Esophagus muscularis mucosa (tissue), 4 donors: Measurements from ENCODE around the gene HOXD8. TPM values are rescaled to one million over a fixed set of nuclear protein-coding genes. Genes with fewer than 3 reads are reported as not detected.
A peak's percentile ranks its signal among the peaks of the same experiment; 100 is the strongest.

Source experiments
- DNase-seq: peaks from one replicate; pipeline ENCODE4 v3.0.0-alpha.2; 2017; ENCODE audit errors: extremely low spot score
- H3K27ac ChIP-seq, 4 donors: fragments of 200-600 bp; sonication (generic); replicated peaks in 1 of 4; 1 replicate in 3 of 4; 2 replicates in 1 of 4; pipeline ENCODE4 v1.5.1; 2016 to 2019; ENCODE audit warnings: mild to moderate bottlenecking in 1 of 4
- H3K27me3 ChIP-seq, 4 donors: fragments of 200-600 bp; sonication (generic); one replicate each; pipeline versions ENCODE4 v1.5.1 to v1.6.0; 2016 to 2019
- H3K36me3 ChIP-seq, 4 donors: fragments of 200-600 bp; sonication (generic); one replicate each; pipeline ENCODE4 v1.5.1; 2016 to 2019
- H3K4me1 ChIP-seq, 4 donors: fragments of 200-600 bp; sonication (generic); one replicate each; pipeline ENCODE4 v1.5.1; 2016 to 2019
- H3K4me3 ChIP-seq, 4 donors: fragments of 200-600 bp; sonication (generic); 1 replicate in 2 of 4; 2 replicates in 2 of 4; pipeline ENCODE4 v1.5.1; 2016 to 2019; ENCODE audit warnings: mild to moderate bottlenecking in 4 of 4, moderate library complexity in 1 of 4
- H3K9me3 ChIP-seq, 4 donors: fragments of 200-600 bp; sonication (generic); 1 replicate in 3 of 4; 2 replicates in 1 of 4; pipeline ENCODE4 v1.5.1; 2016 to 2019
- CTCF ChIP-seq, 3 experiments: fragments of 200-600 bp in 2 of 3; fragments of 450-650 bp in 1 of 3; sonication (generic) in 2 of 3; IDR thresholded peaks; one replicate each; pipeline ENCODE4 v1.5.1; 2017 to 2019; ENCODE audit warnings: antibody characterized with exemption in 3 of 3, mild to moderate bottlenecking in 2 of 3, moderate library complexity in 1 of 3
- EP300 ChIP-seq: sonication (generic); formaldehyde crosslinking; IDR thresholded peaks from one replicate; pipeline ENCODE4 v1.6.1; 2017; ENCODE audit warnings: antibody characterized with exemption
- POLR2A ChIP-seq: fragments of 450-650 bp; IDR thresholded peaks from one replicate; pipeline ENCODE4 v1.6.1; 2017; ENCODE audit warnings: antibody characterized with exemption, moderate library complexity, mild to moderate bottlenecking, low read depth
- POLR2AphosphoS5 ChIP-seq, 2 donors: sonication (generic); formaldehyde crosslinking; IDR thresholded peaks; one replicate each; pipeline ENCODE4 v1.6.1; 2017; ENCODE audit warnings: antibody characterized with exemption in 2 of 2
- WGBS: methylation state at CpG from one replicate; pipeline ENCODE4 v1.1.5; 2018; 5-methylcytosine and 5-hydroxymethylcytosine counted together
- intact Hi-C: fragments of 100-400 bp; cut with DNase I; formaldehyde crosslinking; loops from one replicate; pipeline ENCODE4 v1.15.1; 2023
- total RNA-seq, 4 donors: library from RNA; depleted of rRNA; stranded (reverse); fragments of >200 nt; gene quantifications; one replicate each; pipeline versions ENCODE4 v1.1.0 to v1.2.1, GENCODE V29; 2016

The HOXD8 gene
- total RNA-seq, 4 donors from 2014 or later, result 3.7 to 4.8 (median 4.3) TPM

- WGBS, result 9% methylated on average over 22 of the region's 25 CpGs
- H3K4me3 ChIP-seq, result peak overlapping the region in 2 of 4 donors; percentile 37 to 43
- DNase-seq, result no peak
- H3K4me1 ChIP-seq, result peaks cover 26 to 54% (median 50%) of the 10 kb centered on the region in 4 donors
- intact Hi-C loops, result no loop called here
- TF ChIP-seq EP300, result no peak
- no peak for TF ChIP-seq POLR2AphosphoS5 (IDR thresholded peaks at IDR 0.05)
- TF ChIP-seq POLR2A, result no peak
- no peak for TF ChIP-seq CTCF (IDR thresholded peaks at IDR 0.05)
- no peaks in the 10 kb centered on the region for H3K9me3 ChIP-seq
- no peaks in the 10 kb centered on the region for H3K36me3 ChIP-seq
- no peak overlapping the region for H3K27ac ChIP-seq
- H3K27me3 ChIP-seq, result peaks cover 12 to 99% (median 90%) of the 10 kb centered on the region in 4 donors
Measured at GRCh38 chr2:176105730-176106580, 23.6 kb upstream of the HOXD8 start.

- 8% methylated on average over 37 of the region's 85 CpGs for WGBS
- TF ChIP-seq EP300 (no peak), POLR2A (no peak), POLR2AphosphoS5 (IDR thresholded peaks at IDR 0.05) (no peak), CTCF (IDR thresholded peaks at IDR 0.05) (no peak)
- Histone ChIP-seq H3K4me3 (peak within 1 kb of the TSS; percentile 20 to 49 (median 40)), H3K27me3 (peaks cover 12 to 99% (median 89%) of the 10 kb centered on the region in 4 donors), H3K36me3 (no peaks in the 10 kb centered on the region), H3K9me3 (no peaks in the 10 kb centered on the region), H3K27ac (no peak within 1 kb of the TSS), H3K4me1 (peaks cover 26 to 61% (median 54%) of the 10 kb centered on the region in 4 donors)
- intact Hi-C loops, result no loop called here
- DNase-seq, result no peak
Measured at GRCh38 chr2:176106581-176107539, 22.6 kb upstream of the HOXD8 start, which contains the start of gene HOXD11. HOXD11 (plus strand) TSS chr2:176107280; CDS start chr2:176107356, 76 bp downstream.

- H3K36me3 ChIP-seq, result no peaks in the 10 kb centered on the region
- DNase-seq, result no peak
- H3K4me3 ChIP-seq, result peak overlapping the region in 3 of 4 donors; percentile 30 to 49 (median 32)
Measured at GRCh38 chr2:176107731-176108181, 21.7 kb upstream of the HOXD8 start.

More at GRCh38 chr2:176107731-176108181, 21.7 kb upstream of the HOXD8 start:
- no peaks in the 10 kb centered on the region for H3K9me3 ChIP-seq
- H3K4me1 ChIP-seq, result peaks cover 26 to 65% (median 57%) of the 10 kb centered on the region in 4 donors
- no peak overlapping the region for H3K27ac ChIP-seq
- WGBS, result no CpG with 5 or more reads among the region's 59 CpGs
- TF ChIP-seq EP300 (no peak), POLR2AphosphoS5 (IDR thresholded peaks at IDR 0.05) (no peak), CTCF (IDR thresholded peaks at IDR 0.05) (no peak), POLR2A (no peak)
- H3K27me3 ChIP-seq, result peaks cover 12 to 99% (median 90%) of the 10 kb centered on the region in 4 donors
- intact Hi-C loops, result no loop called here
